Mammary epithelial cell (primary cell): Measurements from ENCODE around the gene IRAK3.

Experiments used
- EZH2 ChIP-seq: IDR thresholded peaks from 2 replicates; pipeline ENCODE4 v1.6.1; 2012; ENCODE audit warnings: low read length, inconsistent platforms, borderline replicate concordance
- TF ChIP-seq, protein P1 (sequence below), 2 donors: IDR thresholded peaks in 1 of 2; conservative IDR thresholded peaks in 1 of 2; 2 replicates each; pipeline ENCODE4 v1.5.1; 2011 to 2012; ENCODE audit warnings: inconsistent platforms in 2 of 2, low read length in 2 of 2, mild to moderate bottlenecking in 2 of 2, control low read depth in 1 of 2, low read depth in 1 of 2; ENCODE audit not compliant: insufficient read depth in 1 of 2; ENCODE audit errors: extremely low read depth in 1 of 2

DNA sequence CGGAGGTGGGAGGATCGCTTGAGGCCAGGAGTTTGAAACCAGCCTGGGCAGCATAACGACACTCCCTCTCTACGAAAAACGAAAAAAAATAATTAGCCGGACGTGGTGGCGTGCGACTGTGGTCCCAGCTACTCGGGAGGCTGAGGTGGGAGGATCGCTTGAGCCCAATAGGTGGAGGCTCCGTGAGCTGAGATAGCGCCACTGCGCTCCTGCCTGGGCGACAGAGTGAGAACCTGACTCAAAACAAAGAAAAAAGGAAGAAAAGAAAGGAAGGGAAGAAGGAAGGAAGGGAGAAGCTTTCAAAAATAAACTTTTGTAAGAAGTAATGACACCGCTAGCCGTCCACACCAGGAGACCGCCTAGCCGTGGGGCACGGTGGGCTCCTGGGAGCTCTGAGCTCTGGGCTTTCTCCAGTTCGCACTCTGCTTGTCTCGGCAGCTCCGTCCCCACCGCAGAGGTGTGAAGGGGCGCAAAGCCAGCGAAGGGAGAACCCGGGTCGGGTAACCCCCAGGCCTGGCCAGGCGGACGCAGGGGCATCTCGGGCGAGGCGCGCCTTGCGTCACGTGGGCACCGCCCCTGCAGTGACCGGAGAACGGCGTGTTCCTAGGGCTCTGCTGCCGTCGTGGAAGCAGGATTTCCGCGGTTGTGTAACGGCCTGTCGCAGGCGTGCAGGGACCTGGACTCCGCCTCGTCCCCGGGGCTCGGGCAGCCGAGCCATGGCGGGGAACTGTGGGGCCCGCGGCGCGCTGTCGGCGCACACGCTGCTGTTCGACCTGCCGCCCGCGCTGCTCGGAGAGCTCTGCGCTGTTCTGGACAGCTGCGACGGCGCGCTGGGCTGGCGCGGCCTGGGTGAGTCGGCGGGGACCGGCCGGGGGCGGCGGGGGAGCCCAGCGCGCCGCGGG lies at the start of gene IRAK3:
- TF ChIP-seq, protein P1, sequence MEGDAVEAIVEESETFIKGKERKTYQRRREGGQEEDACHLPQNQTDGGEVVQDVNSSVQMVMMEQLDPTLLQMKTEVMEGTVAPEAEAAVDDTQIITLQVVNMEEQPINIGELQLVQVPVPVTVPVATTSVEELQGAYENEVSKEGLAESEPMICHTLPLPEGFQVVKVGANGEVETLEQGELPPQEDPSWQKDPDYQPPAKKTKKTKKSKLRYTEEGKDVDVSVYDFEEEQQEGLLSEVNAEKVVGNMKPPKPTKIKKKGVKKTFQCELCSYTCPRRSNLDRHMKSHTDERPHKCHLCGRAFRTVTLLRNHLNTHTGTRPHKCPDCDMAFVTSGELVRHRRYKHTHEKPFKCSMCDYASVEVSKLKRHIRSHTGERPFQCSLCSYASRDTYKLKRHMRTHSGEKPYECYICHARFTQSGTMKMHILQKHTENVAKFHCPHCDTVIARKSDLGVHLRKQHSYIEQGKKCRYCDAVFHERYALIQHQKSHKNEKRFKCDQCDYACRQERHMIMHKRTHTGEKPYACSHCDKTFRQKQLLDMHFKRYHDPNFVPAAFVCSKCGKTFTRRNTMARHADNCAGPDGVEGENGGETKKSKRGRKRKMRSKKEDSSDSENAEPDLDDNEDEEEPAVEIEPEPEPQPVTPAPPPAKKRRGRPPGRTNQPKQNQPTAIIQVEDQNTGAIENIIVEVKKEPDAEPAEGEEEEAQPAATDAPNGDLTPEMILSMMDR (conservative IDR thresholded peaks at IDR 0.05 in 1 of 2, IDR thresholded peaks at IDR 0.05 in 1 of 2; ENCODE audit: extremely low read depth in 1 of 2, insufficient read depth in 1 of 2, low read depth in 1 of 2, low read length in 2 of 2), result no peak
- TF ChIP-seq EZH2, result no peak
